WTC11 (cell line): ENCODE data around the gene HOXD10. TPM values are rescaled to one million over a fixed set of nuclear protein-coding genes. Genes with fewer than 3 reads are reported as not detected.

ENCODE experiments used
- ATAC-seq: fragments of 200-7000 bp; cut with Tn5 transposase; 2 replicates; pipeline ENCODE4 v1.10.0; 2021; ENCODE audit warnings: mild to moderate bottlenecking, moderate library complexity
- CTCF ChIA-PET: fragments of 300-600 bp; sonication (Branson Sonifier 250); formaldehyde crosslinking; loops from one replicate; lab custom pipeline; 2021; ENCODE audit warnings: antibody characterized with exemption; lab: Charles Lee
- POLR2A ChIA-PET: fragments of 350-600 bp; sonication (Branson Sonifier 250); formaldehyde crosslinking; loops from one replicate; lab custom pipeline; 2021; ENCODE audit warnings: antibody characterized with exemption; lab: Charles Lee
- DNase-seq: peaks from one replicate; pipeline ENCODE4 v3.0.0; 2021; ENCODE audit warnings: low spot score
- H3K27ac Mint-ChIP-seq: 2 replicates; pipeline ENCODE4 v1.8.0; 2021; ENCODE audit warnings: mixed read lengths
- H3K27me3 Mint-ChIP-seq: 2 replicates; pipeline ENCODE4 v1.8.0; 2021; ENCODE audit warnings: low read depth, mild to moderate bottlenecking, moderate library complexity, mixed read lengths
- H3K36me3 Mint-ChIP-seq: 2 replicates; pipeline ENCODE4 v1.8.0; 2021; ENCODE audit warnings: mixed read lengths
- H3K4me1 Mint-ChIP-seq: 2 replicates; pipeline ENCODE4 v1.8.0; 2022; ENCODE audit warnings: mixed read lengths
- H3K4me3 Mint-ChIP-seq: 2 replicates; pipeline ENCODE4 v1.8.0; 2021; ENCODE audit warnings: mild to moderate bottlenecking, moderate library complexity, mixed read lengths
- H3K9me3 Mint-ChIP-seq: 2 replicates; pipeline ENCODE4 v1.8.0; 2021; ENCODE audit warnings: mixed read lengths
- AFF4 ChIP-seq: sonication (generic); formaldehyde crosslinking; IDR thresholded peaks from 2 replicates; pipeline ENCODE4 v1.8.1; 2023; ENCODE audit warnings: mild to moderate bottlenecking, missing genetic modification reagents, borderline replicate concordance
- CREM ChIP-seq: sonication (generic); formaldehyde crosslinking; IDR thresholded peaks from 2 replicates; pipeline ENCODE4 v1.8.1; 2022; ENCODE audit warnings: mild to moderate bottlenecking, missing genetic modification reagents, moderate library complexity
- FOXJ3 ChIP-seq: sonication (generic); formaldehyde crosslinking; IDR thresholded peaks from 2 replicates; pipeline ENCODE4 v1.9.0; 2021; ENCODE audit warnings: missing genetic modification reagents, mild to moderate bottlenecking, borderline replicate concordance
- RORB ChIP-seq: fragments of 250-450 bp; sonication (Bioruptor Pico); IDR thresholded peaks from 2 replicates; pipeline ENCODE4 v1.9.0; 2021; ENCODE audit warnings: mild to moderate bottlenecking
- TCF7 ChIP-seq: sonication (generic); formaldehyde crosslinking; IDR thresholded peaks from 2 replicates; pipeline ENCODE4 v1.8.0; 2022; ENCODE audit warnings: mild to moderate bottlenecking, low read depth, missing genetic modification reagents, moderate library complexity
- TEAD1 ChIP-seq: sonication (generic); formaldehyde crosslinking; IDR thresholded peaks from 2 replicates; pipeline ENCODE4 v1.8.0; 2022; ENCODE audit warnings: mild to moderate bottlenecking, missing genetic modification reagents
- ZNF317 ChIP-seq: sonication (generic); formaldehyde crosslinking; IDR thresholded peaks from 2 replicates; pipeline ENCODE4 v1.8.1; 2023; ENCODE audit warnings: low read depth, mild to moderate bottlenecking, moderate library complexity, missing genetic modification reagents, borderline replicate concordance
- total RNA-seq: library from RNA; stranded (reverse); gene quantifications from 3 replicates; pipeline ENCODE4 v1.2.3, GENCODE V29; 2021
- TF ChIP-seq, protein P1 (sequence below): sonication (generic); formaldehyde crosslinking; IDR thresholded peaks from 2 replicates; pipeline ENCODE4 v1.8.0; 2022; ENCODE audit warnings: mild to moderate bottlenecking, missing genetic modification reagents
- TF ChIP-seq, protein P2 (sequence below): fragments of 250-450 bp; sonication (Bioruptor Pico); IDR thresholded peaks from 2 replicates; pipeline ENCODE4 v1.9.0; 2021; ENCODE audit warnings: mild to moderate bottlenecking
- TF ChIP-seq, protein P3 (sequence below): fragments of 200-600 bp; IDR thresholded peaks from 2 replicates; pipeline ENCODE4 v1.8.0; 2022; ENCODE audit warnings: antibody characterized with exemption
- TF ChIP-seq, protein P4 (sequence below): sonication (generic); formaldehyde crosslinking; IDR thresholded peaks from 2 replicates; pipeline ENCODE4 v1.8.0; 2022; ENCODE audit warnings: missing genetic modification reagents
- TF ChIP-seq, protein P5 (sequence below): sonication (generic); formaldehyde crosslinking; IDR thresholded peaks from 2 replicates; pipeline ENCODE4 v1.8.1; 2022; ENCODE audit warnings: mild to moderate bottlenecking, missing genetic modification reagents, moderate library complexity, borderline replicate concordance
- TF ChIP-seq, protein P6 (sequence below): fragments of 250-450 bp; sonication (Bioruptor Pico); IDR thresholded peaks from 2 replicates; pipeline ENCODE4 v1.8.0; 2021; ENCODE audit warnings: mild to moderate bottlenecking

HOXD10 gene
- total RNA-seq, 1 experiment from 2014 or later: not detected

GRCh38 chr2:176072292-176072669 lies 44.3 kb upstream of the HOXD10 start:
- Mint-ChIP-seq H3K9me3 (no peaks in the 10 kb centered on the region), H3K4me3 (no peak overlapping the region), H3K27ac (no peak overlapping the region), H3K4me1 (peaks cover 32% of the 10 kb centered on the region), H3K36me3 (no peaks in the 10 kb centered on the region), H3K27me3 (peaks cover 100% of the 10 kb centered on the region)
- ATAC-seq: no peak
- no peak for DNase-seq
- TF ChIP-seq, protein P1, sequence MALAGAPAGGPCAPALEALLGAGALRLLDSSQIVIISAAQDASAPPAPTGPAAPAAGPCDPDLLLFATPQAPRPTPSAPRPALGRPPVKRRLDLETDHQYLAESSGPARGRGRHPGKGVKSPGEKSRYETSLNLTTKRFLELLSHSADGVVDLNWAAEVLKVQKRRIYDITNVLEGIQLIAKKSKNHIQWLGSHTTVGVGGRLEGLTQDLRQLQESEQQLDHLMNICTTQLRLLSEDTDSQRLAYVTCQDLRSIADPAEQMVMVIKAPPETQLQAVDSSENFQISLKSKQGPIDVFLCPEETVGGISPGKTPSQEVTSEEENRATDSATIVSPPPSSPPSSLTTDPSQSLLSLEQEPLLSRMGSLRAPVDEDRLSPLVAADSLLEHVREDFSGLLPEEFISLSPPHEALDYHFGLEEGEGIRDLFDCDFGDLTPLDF (CRISPR knock-in tag): no peak
- TF ChIP-seq, protein P2, sequence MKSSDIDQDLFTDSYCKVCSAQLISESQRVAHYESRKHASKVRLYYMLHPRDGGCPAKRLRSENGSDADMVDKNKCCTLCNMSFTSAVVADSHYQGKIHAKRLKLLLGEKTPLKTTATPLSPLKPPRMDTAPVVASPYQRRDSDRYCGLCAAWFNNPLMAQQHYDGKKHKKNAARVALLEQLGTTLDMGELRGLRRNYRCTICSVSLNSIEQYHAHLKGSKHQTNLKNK (CRISPR knock-in tag): no peak
- TF ChIP-seq, protein P3, sequence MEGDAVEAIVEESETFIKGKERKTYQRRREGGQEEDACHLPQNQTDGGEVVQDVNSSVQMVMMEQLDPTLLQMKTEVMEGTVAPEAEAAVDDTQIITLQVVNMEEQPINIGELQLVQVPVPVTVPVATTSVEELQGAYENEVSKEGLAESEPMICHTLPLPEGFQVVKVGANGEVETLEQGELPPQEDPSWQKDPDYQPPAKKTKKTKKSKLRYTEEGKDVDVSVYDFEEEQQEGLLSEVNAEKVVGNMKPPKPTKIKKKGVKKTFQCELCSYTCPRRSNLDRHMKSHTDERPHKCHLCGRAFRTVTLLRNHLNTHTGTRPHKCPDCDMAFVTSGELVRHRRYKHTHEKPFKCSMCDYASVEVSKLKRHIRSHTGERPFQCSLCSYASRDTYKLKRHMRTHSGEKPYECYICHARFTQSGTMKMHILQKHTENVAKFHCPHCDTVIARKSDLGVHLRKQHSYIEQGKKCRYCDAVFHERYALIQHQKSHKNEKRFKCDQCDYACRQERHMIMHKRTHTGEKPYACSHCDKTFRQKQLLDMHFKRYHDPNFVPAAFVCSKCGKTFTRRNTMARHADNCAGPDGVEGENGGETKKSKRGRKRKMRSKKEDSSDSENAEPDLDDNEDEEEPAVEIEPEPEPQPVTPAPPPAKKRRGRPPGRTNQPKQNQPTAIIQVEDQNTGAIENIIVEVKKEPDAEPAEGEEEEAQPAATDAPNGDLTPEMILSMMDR: no peak
- TF ChIP-seq ZNF317 (CRISPR knock-in tag): no peak
- TF ChIP-seq, protein P4, sequence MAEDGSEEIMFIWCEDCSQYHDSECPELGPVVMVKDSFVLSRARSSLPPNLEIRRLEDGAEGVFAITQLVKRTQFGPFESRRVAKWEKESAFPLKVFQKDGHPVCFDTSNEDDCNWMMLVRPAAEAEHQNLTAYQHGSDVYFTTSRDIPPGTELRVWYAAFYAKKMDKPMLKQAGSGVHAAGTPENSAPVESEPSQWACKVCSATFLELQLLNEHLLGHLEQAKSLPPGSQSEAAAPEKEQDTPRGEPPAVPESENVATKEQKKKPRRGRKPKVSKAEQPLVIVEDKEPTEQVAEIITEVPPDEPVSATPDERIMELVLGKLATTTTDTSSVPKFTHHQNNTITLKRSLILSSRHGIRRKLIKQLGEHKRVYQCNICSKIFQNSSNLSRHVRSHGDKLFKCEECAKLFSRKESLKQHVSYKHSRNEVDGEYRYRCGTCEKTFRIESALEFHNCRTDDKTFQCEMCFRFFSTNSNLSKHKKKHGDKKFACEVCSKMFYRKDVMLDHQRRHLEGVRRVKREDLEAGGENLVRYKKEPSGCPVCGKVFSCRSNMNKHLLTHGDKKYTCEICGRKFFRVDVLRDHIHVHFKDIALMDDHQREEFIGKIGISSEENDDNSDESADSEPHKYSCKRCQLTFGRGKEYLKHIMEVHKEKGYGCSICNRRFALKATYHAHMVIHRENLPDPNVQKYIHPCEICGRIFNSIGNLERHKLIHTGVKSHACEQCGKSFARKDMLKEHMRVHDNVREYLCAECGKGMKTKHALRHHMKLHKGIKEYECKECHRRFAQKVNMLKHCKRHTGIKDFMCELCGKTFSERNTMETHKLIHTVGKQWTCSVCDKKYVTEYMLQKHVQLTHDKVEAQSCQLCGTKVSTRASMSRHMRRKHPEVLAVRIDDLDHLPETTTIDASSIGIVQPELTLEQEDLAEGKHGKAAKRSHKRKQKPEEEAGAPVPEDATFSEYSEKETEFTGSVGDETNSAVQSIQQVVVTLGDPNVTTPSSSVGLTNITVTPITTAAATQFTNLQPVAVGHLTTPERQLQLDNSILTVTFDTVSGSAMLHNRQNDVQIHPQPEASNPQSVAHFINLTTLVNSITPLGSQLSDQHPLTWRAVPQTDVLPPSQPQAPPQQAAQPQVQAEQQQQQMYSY (CRISPR knock-in tag): no peak
- no peak for TF ChIP-seq RORB (CRISPR knock-in tag)
- TF ChIP-seq, protein P5, sequence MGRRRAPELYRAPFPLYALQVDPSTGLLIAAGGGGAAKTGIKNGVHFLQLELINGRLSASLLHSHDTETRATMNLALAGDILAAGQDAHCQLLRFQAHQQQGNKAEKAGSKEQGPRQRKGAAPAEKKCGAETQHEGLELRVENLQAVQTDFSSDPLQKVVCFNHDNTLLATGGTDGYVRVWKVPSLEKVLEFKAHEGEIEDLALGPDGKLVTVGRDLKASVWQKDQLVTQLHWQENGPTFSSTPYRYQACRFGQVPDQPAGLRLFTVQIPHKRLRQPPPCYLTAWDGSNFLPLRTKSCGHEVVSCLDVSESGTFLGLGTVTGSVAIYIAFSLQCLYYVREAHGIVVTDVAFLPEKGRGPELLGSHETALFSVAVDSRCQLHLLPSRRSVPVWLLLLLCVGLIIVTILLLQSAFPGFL: no peak
- TF ChIP-seq, protein P6, sequence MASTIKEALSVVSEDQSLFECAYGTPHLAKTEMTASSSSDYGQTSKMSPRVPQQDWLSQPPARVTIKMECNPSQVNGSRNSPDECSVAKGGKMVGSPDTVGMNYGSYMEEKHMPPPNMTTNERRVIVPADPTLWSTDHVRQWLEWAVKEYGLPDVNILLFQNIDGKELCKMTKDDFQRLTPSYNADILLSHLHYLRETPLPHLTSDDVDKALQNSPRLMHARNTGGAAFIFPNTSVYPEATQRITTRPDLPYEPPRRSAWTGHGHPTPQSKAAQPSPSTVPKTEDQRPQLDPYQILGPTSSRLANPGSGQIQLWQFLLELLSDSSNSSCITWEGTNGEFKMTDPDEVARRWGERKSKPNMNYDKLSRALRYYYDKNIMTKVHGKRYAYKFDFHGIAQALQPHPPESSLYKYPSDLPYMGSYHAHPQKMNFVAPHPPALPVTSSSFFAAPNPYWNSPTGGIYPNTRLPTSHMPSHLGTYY (CRISPR knock-in tag): no peak
- TF ChIP-seq CREM (CRISPR knock-in tag): no peak
- TF ChIP-seq TEAD1: no peak
- no peak for TF ChIP-seq AFF4
- no peak for TF ChIP-seq TCF7 (CRISPR knock-in tag)
- TF ChIP-seq FOXJ3 (CRISPR knock-in tag): no peak
- POLR2A ChIA-PET: no interaction called here
- CTCF ChIA-PET: interaction anchor here (1.4 to 1.9 kb wide), 2 partner anchors 8 to 25 kb away, joined by 4 to 12 read pairs; no protein-coding TSS in a partner anchor
